Uterus (tissue), 4 donors: ENCODE results near the gene IGFALS. TPM values are rescaled to one million over a fixed set of nuclear protein-coding genes. Genes with fewer than 3 reads are reported as not detected.
A peak's percentile ranks its signal among the peaks of the same experiment; 100 is the strongest.

ENCODE experiments used
- DNase-seq, 2 donors: peaks; one replicate each; pipeline ENCODE4 v3.0.0-alpha.2; 2019 to 2020
- H3K27ac ChIP-seq, 2 donors: fragments of 200-600 bp; sonication (generic); 1 replicate in 1 of 2; 2 replicates in 1 of 2; pipeline ENCODE4 v1.5.1; 2016 to 2018
- H3K27me3 ChIP-seq, 2 donors: fragments of 200-600 bp; sonication (generic); one replicate each; pipeline ENCODE4 v1.5.1; 2018 to 2019; ENCODE audit warnings: control low read depth in 1 of 2
- H3K36me3 ChIP-seq, 2 donors: fragments of 200-600 bp; sonication (generic); one replicate each; pipeline ENCODE4 v1.5.1; 2019; ENCODE audit warnings: control low read depth in 1 of 2
- H3K4me1 ChIP-seq, 2 donors: fragments of 200-600 bp; sonication (generic); one replicate each; pipeline ENCODE4 v1.5.1; 2018 to 2019; ENCODE audit warnings: control low read depth in 1 of 2
- H3K4me3 ChIP-seq, 2 donors: fragments of 200-600 bp; sonication (generic); 1 replicate in 1 of 2; 2 replicates in 1 of 2; pipeline ENCODE4 v1.5.1; 2018 to 2019; ENCODE audit warnings: mild to moderate bottlenecking in 1 of 2
- H3K9me3 ChIP-seq, 2 donors: fragments of 200-600 bp; sonication (generic); one replicate each; pipeline ENCODE4 v1.5.1; 2019; ENCODE audit warnings: control low read depth in 1 of 2
- CTCF ChIP-seq, 4 experiments: fragments of 200-600 bp in 2 of 4; fragments of 450-650 bp in 2 of 4; sonication (generic) in 2 of 4; IDR thresholded peaks; one replicate each; pipeline ENCODE4 v1.5.1; 2016 to 2019; ENCODE audit warnings: antibody characterized with exemption in 4 of 4, mild to moderate bottlenecking in 2 of 4, moderate library complexity in 1 of 4
- POLR2A ChIP-seq, 2 donors: fragments of 450-650 bp; IDR thresholded peaks; one replicate each; pipeline ENCODE4 v1.6.1; 2016; ENCODE audit warnings: antibody characterized with exemption in 2 of 2, mild to moderate bottlenecking in 1 of 2, moderate library complexity in 1 of 2
- intact Hi-C: fragments of 100-400 bp; cut with DNase I; formaldehyde crosslinking; loops from one replicate; pipeline ENCODE4 v1.15.1; 2023; ENCODE audit warnings: low total_unique reads
- total RNA-seq, 4 donors: library from RNA; depleted of rRNA in 3 of 4; stranded (reverse); fragments of >200 nt in 3 of 4; gene quantifications; one replicate each; pipeline versions ENCODE4 v1.1.0 to v1.2.4, GENCODE V29; 2014 to 2023
- donor health status: DM: yes; HTN: yes; CAD: no.

IGFALS gene
- total RNA-seq, 4 donors from 2014 or later: 0.49 to 1.2 TPM; not detected in 2

GRCh38 chr16:1788708-1789100 is 4.8 kb downstream of the IGFALS start:
- Histone ChIP-seq H3K4me3 (no peak overlapping the region), H3K9me3 (no peaks in the 10 kb centered on the region), H3K27me3 (no peaks in the 10 kb centered on the region), H3K36me3 (no peaks in the 10 kb centered on the region), H3K27ac (no peak overlapping the region), H3K4me1 (no peaks in the 10 kb centered on the region)
- peak in 1 of 2 donors; percentile 14 for DNase-seq
- TF ChIP-seq POLR2A (IDR thresholded peaks at IDR 0.05) (no peak), CTCF (IDR thresholded peaks at IDR 0.05) (no peak)
- intact Hi-C loops: no loop called here

- H3K27ac ChIP-seq: no peak overlapping the region
- H3K36me3 ChIP-seq: no peaks in the 10 kb centered on the region
- TF ChIP-seq POLR2A (IDR thresholded peaks at IDR 0.05) (no peak), CTCF (IDR thresholded peaks at IDR 0.05) (no peak)
- no peaks in the 10 kb centered on the region for H3K4me1 ChIP-seq
- peak in 1 of 2 donors; percentile 13 for DNase-seq
- intact Hi-C loops: no loop called here
- H3K27me3 ChIP-seq: no peaks in the 10 kb centered on the region
- no peaks in the 10 kb centered on the region for H3K9me3 ChIP-seq
- no peak overlapping the region for H3K4me3 ChIP-seq
These were observed 5.3 kb downstream of the IGFALS start for GRCh38 chr16:1788095-1788707.

GRCh38 chr16:1787322-1788094 is 6.0 kb downstream of the IGFALS start:
- DNase-seq: peak in 1 of 2 donors; percentile 15
- intact Hi-C loops: no loop called here
- H3K4me1 ChIP-seq: no peaks in the 10 kb centered on the region
- TF ChIP-seq CTCF (IDR thresholded peaks at IDR 0.05) (no peak), POLR2A (IDR thresholded peaks at IDR 0.05) (no peak)
- no peaks in the 10 kb centered on the region for H3K27me3 ChIP-seq
- no peaks in the 10 kb centered on the region for H3K36me3 ChIP-seq
- H3K9me3 ChIP-seq: no peaks in the 10 kb centered on the region
- no peak overlapping the region for H3K27ac ChIP-seq
- H3K4me3 ChIP-seq: no peak overlapping the region

- H3K36me3 ChIP-seq: no peaks in the 10 kb centered on the region
- H3K9me3 ChIP-seq: no peaks in the 10 kb centered on the region
- H3K4me3 ChIP-seq: no peak overlapping the region
- no peak overlapping the region for H3K27ac ChIP-seq
- no peak for DNase-seq
- TF ChIP-seq POLR2A (IDR thresholded peaks at IDR 0.05): no peak
- TF ChIP-seq CTCF (IDR thresholded peaks at IDR 0.05): no peak
- no peaks in the 10 kb centered on the region for H3K27me3 ChIP-seq
- no peaks in the 10 kb centered on the region for H3K4me1 ChIP-seq
- intact Hi-C loops: no loop called here
These were observed 6.5 kb downstream of the IGFALS start for GRCh38 chr16:1787056-1787321.

- H3K4me3 ChIP-seq: no peak overlapping the region
- no peaks in the 10 kb centered on the region for H3K36me3 ChIP-seq
- H3K27me3 ChIP-seq: no peaks in the 10 kb centered on the region
These were observed 7.1 kb downstream of the IGFALS start for GRCh38 chr16:1786242-1787055.

More at GRCh38 chr16:1786242-1787055, 7.1 kb downstream of the IGFALS start:
- no peak overlapping the region for H3K27ac ChIP-seq
- TF ChIP-seq CTCF (IDR thresholded peaks at IDR 0.05): no peak
- no peak for TF ChIP-seq POLR2A (IDR thresholded peaks at IDR 0.05)
- intact Hi-C loops: no loop called here
- DNase-seq: peak in 1 of 2 donors; percentile 16
- peaks cover 0 to 2% of the 10 kb centered on the region in 2 donors for H3K4me1 ChIP-seq
- no peaks in the 10 kb centered on the region for H3K9me3 ChIP-seq
